Fibroblast of mammary gland (primary cell): Measurements from ENCODE around the gene ELL3.

ENCODE experiments used
- DNase-seq: peaks from one replicate; pipeline ENCODE4 v3.0.0-alpha.2; 2010; ENCODE audit warnings: low read depth
- H3K4me3 ChIP-seq: 2 replicates; pipeline ENCODE4 v1.5.1; 2011; ENCODE audit warnings: low read depth, mild to moderate bottlenecking, low read length, moderate library complexity; ENCODE audit not compliant: control insufficient read depth
- TF ChIP-seq, protein P1 (sequence below): conservative IDR thresholded peaks from 2 replicates; pipeline ENCODE4 v1.5.1; 2011; ENCODE audit warnings: low read depth, low read length, inconsistent platforms; ENCODE audit not compliant: control insufficient read depth, insufficient read depth

ELL3 gene

GRCh38 chr15:43779016-43779415 lies 2.2 kb upstream of the ELL3 start:
- H3K4me3 ChIP-seq: no peak overlapping the region
- TF ChIP-seq, protein P1, sequence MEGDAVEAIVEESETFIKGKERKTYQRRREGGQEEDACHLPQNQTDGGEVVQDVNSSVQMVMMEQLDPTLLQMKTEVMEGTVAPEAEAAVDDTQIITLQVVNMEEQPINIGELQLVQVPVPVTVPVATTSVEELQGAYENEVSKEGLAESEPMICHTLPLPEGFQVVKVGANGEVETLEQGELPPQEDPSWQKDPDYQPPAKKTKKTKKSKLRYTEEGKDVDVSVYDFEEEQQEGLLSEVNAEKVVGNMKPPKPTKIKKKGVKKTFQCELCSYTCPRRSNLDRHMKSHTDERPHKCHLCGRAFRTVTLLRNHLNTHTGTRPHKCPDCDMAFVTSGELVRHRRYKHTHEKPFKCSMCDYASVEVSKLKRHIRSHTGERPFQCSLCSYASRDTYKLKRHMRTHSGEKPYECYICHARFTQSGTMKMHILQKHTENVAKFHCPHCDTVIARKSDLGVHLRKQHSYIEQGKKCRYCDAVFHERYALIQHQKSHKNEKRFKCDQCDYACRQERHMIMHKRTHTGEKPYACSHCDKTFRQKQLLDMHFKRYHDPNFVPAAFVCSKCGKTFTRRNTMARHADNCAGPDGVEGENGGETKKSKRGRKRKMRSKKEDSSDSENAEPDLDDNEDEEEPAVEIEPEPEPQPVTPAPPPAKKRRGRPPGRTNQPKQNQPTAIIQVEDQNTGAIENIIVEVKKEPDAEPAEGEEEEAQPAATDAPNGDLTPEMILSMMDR: no peak
- DNase-seq: no peak

DNA sequence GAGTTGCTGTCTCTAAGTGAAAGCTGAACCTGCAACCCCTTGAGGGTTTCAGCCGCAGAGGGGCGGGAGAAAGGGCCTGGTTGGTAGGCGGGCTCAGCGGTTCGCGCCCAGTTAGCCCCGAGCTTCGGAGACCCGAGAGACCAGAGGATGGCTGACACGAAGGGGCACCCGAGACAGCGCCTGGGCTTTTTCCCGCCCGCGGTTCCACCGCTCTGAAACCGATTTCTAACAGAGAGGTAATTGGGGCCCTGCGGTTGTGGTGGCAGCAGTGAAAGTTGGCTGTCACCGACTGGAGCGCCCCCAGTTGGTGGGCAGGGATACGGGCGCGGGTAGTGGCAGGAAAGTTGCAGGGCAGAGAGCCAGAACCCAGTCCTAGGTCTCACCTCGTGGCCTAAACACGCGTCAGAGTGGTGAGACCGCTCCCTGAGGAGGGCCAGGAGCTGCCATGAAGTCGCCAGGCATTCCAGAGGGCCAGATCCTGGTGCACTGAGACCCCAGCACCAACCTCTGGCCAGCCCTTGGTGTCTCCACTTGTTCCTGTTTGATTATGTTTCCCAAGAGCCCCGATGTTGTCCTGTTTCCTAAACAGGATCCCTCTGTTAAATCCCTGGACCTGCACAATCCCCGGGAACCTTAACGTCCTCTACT lies 625 bp upstream of the ELL3 start:
- peak overlapping the region; percentile 74 for H3K4me3 ChIP-seq
- peak; percentile 76 for DNase-seq
- TF ChIP-seq, protein P1: peak; percentile 64

DNA sequence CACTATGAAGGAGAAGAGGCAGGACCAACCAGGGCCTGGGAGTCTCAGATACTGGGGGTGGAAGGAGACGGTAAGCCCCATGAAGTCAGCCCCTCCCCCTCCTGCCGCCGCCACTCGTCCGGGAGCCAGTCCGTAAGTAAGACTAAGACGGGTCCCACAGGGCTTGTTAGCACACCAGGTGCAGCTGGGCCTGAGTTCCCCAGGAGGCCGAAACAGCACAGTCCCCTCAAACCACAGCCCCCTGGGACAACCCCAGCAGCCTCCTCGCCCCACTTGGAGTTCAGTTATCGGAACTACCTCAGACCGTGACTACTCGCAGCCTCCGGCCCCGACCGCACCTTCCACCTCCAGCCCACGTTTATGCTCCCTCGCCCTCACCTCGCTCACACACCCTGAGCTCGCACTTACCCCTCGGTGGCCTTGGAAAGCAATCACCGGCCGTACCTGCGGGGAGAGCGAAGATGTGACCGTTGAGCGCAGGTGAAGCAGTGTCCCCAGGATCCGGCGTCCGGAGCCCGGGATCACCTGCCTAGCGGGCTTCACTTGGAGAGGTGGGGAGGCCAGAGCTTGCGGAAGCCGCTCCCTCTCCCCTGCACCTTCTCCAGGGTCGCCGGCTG lies 557 bp downstream of the ELL3 start:
- peak overlapping the region; percentile 74 for H3K4me3 ChIP-seq
- TF ChIP-seq, protein P1: no peak
- DNase-seq: no peak

- DNase-seq: peak; percentile 59
- TF ChIP-seq, protein P1: peak; percentile 26
- no peak overlapping the region for H3K4me3 ChIP-seq
Measured at GRCh38 chr15:43775411-43775965, 1.3 kb downstream of the ELL3 start.

DNA sequence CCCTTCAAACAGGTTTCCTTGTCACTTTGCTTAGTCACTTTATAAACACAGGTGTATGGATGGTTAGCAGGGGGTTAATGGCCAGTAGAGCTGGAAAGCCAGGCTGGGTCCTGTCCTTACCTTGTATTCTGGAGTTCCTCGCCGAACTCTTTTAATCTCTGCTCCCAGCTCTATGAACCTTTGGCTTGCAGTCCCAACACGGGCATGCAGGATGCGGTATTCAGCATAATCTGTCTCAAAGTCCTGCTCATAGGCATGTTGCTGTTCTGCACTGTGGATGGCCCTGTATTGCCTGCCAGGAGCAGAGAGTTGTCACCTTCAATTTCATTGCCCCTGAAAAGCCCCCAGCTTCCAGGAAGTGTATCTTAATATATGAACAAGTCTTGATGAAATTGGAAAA lies 2.7 kb downstream of the ELL3 start:
- TF ChIP-seq, protein P1: no peak
- H3K4me3 ChIP-seq: no peak overlapping the region
- no peak for DNase-seq

DNA sequence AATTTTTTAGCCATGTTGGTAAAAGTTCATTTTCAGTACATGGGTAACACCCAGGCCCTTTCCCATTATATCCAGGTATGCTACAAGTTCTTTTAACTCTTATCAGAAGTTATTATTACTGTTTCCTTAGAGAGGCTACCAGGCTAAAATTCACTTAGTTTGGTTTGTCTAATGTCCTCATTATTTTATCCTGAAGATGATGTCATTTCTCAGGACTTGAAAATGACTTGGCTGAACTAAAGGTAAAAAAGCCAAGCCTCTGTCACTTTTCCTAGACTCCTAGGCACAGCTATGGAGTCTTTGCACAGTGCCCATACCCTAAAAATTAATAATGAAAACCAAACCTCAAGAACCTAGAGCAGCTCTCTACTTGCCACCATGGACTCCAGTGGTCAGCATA lies 4.1 kb downstream of the ELL3 start:
- no peak for DNase-seq
- no peak overlapping the region for H3K4me3 ChIP-seq
- TF ChIP-seq, protein P1: no peak
